ENCODE measurements around the gene GALNT2.

GALNT2 gene

GRCh38 chr1:230299191-230300006 lies 232.4 kb downstream of the GALNT2 start:
- H3K9me3 ChIP-seq (ENCODE audit: control insufficient read depth in 1 of 2, low read length in 2 of 2): no peaks in the 10 kb centered on the region
- peaks cover 14 to 20% of the 10 kb centered on the region in 2 donors for H3K4me1 ChIP-seq (ENCODE audit: control insufficient read depth in 1 of 2, insufficient read depth in 2 of 2, low read length in 2 of 2)
- H3K9ac ChIP-seq (ENCODE audit: low read depth in 1 of 2, low read length in 2 of 2): no peak overlapping the region
- H3K36me3 ChIP-seq (ENCODE audit: control insufficient read depth in 1 of 2, insufficient read depth in 2 of 2, low read length in 2 of 2): no peaks in the 10 kb centered on the region
- H3K27ac ChIP-seq (ENCODE audit: low read depth, low read length): no peak overlapping the region
- peak overlapping the region; percentile 6 to 24 for H3K4me3 ChIP-seq (ENCODE audit: low read depth in 1 of 2, low read length in 2 of 2)
- no peaks in the 10 kb centered on the region for H3K27me3 ChIP-seq (ENCODE audit: control insufficient read depth in 1 of 2, insufficient read depth in 2 of 2, low read length in 2 of 2)

DNA sequence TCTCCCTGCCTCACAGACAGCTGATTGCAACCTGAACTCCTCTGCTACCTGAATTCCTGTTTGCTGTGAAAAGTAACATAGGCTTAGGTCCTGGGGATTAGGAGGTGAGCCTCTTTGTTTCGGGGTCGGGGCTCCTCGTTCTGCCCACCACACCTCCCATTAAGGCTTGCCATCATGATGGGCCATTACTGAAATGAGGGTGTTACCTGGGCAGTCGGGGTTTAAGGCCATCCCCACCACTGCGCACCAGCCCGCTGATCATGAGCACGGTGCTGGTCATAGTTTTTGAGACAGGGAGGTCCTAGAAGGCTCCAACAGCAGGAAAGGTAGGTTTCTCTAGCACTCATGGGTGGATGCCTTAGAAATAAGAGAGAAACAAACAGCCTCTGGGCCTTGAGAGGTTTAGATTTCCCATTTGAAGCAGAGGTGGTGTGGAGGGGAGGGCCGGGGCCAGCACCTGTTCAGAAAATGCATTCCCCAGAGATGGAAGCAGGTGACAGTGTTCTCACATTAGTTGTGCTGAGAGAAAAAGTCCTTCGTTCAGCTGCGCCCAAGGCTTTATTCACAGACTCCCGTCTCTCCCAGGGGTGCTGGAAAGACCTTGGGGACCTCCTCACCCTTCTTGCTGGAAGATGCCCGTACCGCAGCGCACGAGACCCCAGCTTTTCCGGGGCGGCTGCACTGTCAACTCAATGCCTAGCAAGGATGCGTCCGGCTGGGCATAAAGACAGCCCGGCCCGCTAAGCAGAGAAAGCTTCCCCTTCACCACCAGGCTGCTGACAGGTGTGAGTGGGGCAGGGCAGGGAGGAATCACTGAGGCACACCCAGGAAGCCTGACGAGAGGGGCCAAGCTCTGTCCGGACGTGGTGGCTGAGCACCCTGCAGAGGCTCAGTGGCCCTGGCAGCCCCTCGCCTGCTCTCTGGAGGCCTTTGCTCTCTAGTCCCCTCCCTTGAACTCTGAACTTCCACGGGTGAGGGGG lies 233.6 kb downstream of the GALNT2 start:
- no peaks in the 10 kb centered on the region for H3K27me3 ChIP-seq (ENCODE audit: control insufficient read depth in 1 of 2, insufficient read depth in 2 of 2, low read length in 2 of 2)
- H3K4me1 ChIP-seq (ENCODE audit: control insufficient read depth in 1 of 2, insufficient read depth in 2 of 2, low read length in 2 of 2): peaks cover 14 to 20% of the 10 kb centered on the region in 2 donors
- H3K4me3 ChIP-seq (ENCODE audit: low read depth in 1 of 2, low read length in 2 of 2): no peak overlapping the region
- H3K27ac ChIP-seq (ENCODE audit: low read depth, low read length): no peak overlapping the region
- no peaks in the 10 kb centered on the region for H3K36me3 ChIP-seq (ENCODE audit: control insufficient read depth in 1 of 2, insufficient read depth in 2 of 2, low read length in 2 of 2)
- no peak overlapping the region for H3K9ac ChIP-seq (ENCODE audit: low read depth in 1 of 2, low read length in 2 of 2)
- no peaks in the 10 kb centered on the region for H3K9me3 ChIP-seq (ENCODE audit: control insufficient read depth in 1 of 2, low read length in 2 of 2)

DNA sequence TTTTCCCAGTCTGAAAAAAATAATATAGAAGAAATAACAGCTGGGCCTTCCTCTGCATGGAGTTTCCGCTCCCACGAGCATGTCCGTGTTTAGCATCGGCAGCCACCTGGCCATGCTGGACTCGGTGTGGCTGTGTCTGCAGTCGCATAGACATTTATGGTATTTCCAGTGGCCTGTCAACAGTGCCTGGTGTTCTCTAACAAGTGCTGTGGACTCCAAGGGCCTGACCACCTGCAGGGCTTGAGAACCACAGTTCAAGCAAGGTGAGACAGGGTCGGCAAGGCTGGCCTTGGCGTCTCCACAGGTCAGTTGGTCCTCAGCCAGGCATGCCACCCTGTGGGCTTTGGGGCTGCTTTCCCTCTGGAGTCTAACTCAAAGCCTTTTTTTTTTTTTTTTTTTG lies 234.3 kb downstream of the GALNT2 start:
- Histone ChIP-seq H3K27ac (ENCODE audit: low read depth, low read length) (no peak overlapping the region), H3K4me3 (ENCODE audit: low read depth in 1 of 2, low read length in 2 of 2) (no peak overlapping the region)

DNA sequence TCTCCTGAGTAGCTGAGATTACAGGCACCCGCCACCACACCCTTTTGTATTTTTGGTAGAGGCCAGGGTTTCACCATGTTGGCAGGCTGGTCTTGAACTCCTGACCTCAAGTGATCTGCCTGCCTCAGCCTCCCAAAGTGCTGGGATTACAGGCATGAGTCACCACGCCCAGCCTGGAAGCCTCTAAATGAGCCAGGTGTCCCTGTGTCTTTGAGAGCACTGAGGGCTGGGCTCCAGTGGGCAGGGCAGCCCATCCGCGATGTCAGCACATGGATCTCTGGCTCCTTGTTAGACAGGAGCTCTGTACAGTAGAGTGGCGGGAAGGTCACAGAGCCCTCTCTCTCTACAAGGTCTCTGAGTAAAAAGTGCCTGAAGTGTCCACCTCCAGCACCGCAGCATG lies 234.8 kb downstream of the GALNT2 start:
- Histone ChIP-seq H3K27me3 (ENCODE audit: control insufficient read depth in 1 of 2, insufficient read depth in 2 of 2, low read length in 2 of 2) (no peaks in the 10 kb centered on the region), H3K9me3 (ENCODE audit: control insufficient read depth in 1 of 2, low read length in 2 of 2) (no peaks in the 10 kb centered on the region), H3K36me3 (ENCODE audit: control insufficient read depth in 1 of 2, insufficient read depth in 2 of 2, low read length in 2 of 2) (no peaks in the 10 kb centered on the region), H3K9ac (ENCODE audit: low read depth in 1 of 2, low read length in 2 of 2) (no peak overlapping the region), H3K4me1 (ENCODE audit: control insufficient read depth in 1 of 2, insufficient read depth in 2 of 2, low read length in 2 of 2) (peaks cover 14 to 20% of the 10 kb centered on the region in 2 donors), H3K4me3 (ENCODE audit: low read depth in 1 of 2, low read length in 2 of 2) (no peak overlapping the region), H3K27ac (ENCODE audit: low read depth, low read length) (no peak overlapping the region)

More for the DNA sequence above, 234.3 kb downstream of the GALNT2 start:
- Histone ChIP-seq H3K4me1 (ENCODE audit: control insufficient read depth in 1 of 2, insufficient read depth in 2 of 2, low read length in 2 of 2) (peaks cover 14 to 20% of the 10 kb centered on the region in 2 donors), H3K9ac (ENCODE audit: low read depth in 1 of 2, low read length in 2 of 2) (no peak overlapping the region), H3K9me3 (ENCODE audit: control insufficient read depth in 1 of 2, low read length in 2 of 2) (no peaks in the 10 kb centered on the region), H3K27me3 (ENCODE audit: control insufficient read depth in 1 of 2, insufficient read depth in 2 of 2, low read length in 2 of 2) (no peaks in the 10 kb centered on the region), H3K36me3 (ENCODE audit: control insufficient read depth in 1 of 2, insufficient read depth in 2 of 2, low read length in 2 of 2) (no peaks in the 10 kb centered on the region)

DNA sequence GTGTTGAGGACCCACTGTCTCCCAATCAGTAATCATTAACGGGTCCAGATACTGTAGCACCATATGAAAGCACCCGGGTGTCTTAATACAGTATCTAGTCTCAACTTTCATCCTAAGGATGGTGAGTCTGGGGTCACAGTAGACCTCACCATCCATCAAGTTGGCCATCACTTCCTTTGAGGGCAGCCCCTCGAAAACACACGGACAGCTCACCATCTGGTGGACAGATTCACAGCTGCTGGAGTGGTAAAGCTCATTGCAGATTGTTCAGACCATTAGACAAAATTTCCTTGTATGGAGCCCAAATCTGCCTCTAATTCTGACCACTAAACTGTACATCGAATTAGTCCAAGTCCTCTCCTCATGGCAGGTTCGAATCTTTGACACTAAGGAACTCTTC lies 236.0 kb downstream of the GALNT2 start:
- no peaks in the 10 kb centered on the region for H3K27me3 ChIP-seq (ENCODE audit: control insufficient read depth in 1 of 2, insufficient read depth in 2 of 2, low read length in 2 of 2)
- H3K27ac ChIP-seq (ENCODE audit: low read depth, low read length): no peak overlapping the region
- H3K4me3 ChIP-seq (ENCODE audit: low read depth in 1 of 2, low read length in 2 of 2): no peak overlapping the region
- H3K4me1 ChIP-seq (ENCODE audit: control insufficient read depth in 1 of 2, insufficient read depth in 2 of 2, low read length in 2 of 2): peaks cover 14 to 25% of the 10 kb centered on the region in 2 donors
- no peaks in the 10 kb centered on the region for H3K36me3 ChIP-seq (ENCODE audit: control insufficient read depth in 1 of 2, insufficient read depth in 2 of 2, low read length in 2 of 2)
- H3K9me3 ChIP-seq (ENCODE audit: control insufficient read depth in 1 of 2, low read length in 2 of 2): no peaks in the 10 kb centered on the region
- no peak overlapping the region for H3K9ac ChIP-seq (ENCODE audit: low read depth in 1 of 2, low read length in 2 of 2)

GRCh38 chr1:230303822-230304221 lies 236.8 kb downstream of the GALNT2 start:
- Histone ChIP-seq H3K27me3 (ENCODE audit: control insufficient read depth in 1 of 2, insufficient read depth in 2 of 2, low read length in 2 of 2) (no peaks in the 10 kb centered on the region), H3K9me3 (ENCODE audit: control insufficient read depth in 1 of 2, low read length in 2 of 2) (no peaks in the 10 kb centered on the region), H3K4me3 (ENCODE audit: low read depth in 1 of 2, low read length in 2 of 2) (no peak overlapping the region), H3K27ac (ENCODE audit: low read depth, low read length) (no peak overlapping the region), H3K4me1 (ENCODE audit: control insufficient read depth in 1 of 2, insufficient read depth in 2 of 2, low read length in 2 of 2) (peaks cover 14 to 25% of the 10 kb centered on the region in 2 donors), H3K36me3 (ENCODE audit: control insufficient read depth in 1 of 2, insufficient read depth in 2 of 2, low read length in 2 of 2) (no peaks in the 10 kb centered on the region), H3K9ac (ENCODE audit: low read depth in 1 of 2, low read length in 2 of 2) (no peak overlapping the region)

DNA sequence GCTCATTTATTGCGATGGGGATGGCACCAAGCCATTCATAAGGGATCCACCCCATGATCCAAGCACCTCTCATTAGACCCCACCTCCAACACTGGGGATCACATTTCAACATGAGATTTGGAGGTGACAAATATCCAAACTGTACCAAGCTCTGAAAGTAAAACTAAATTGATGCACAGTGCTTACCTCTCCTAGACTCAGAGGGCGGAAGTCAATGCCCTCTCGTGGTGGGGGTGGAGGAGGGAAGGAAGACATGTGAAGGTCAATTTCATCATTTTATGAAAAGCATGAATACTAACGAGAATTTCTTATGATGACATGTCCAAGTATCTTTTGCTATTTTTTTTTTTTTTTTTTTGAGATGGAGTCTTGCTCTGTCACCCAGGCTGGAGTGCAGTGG lies 239.1 kb downstream of the GALNT2 start:
- H3K36me3 ChIP-seq (ENCODE audit: control insufficient read depth in 1 of 2, insufficient read depth in 2 of 2, low read length in 2 of 2): no peaks in the 10 kb centered on the region
- no peak overlapping the region for H3K9ac ChIP-seq (ENCODE audit: low read depth in 1 of 2, low read length in 2 of 2)
- no peak overlapping the region for H3K4me3 ChIP-seq (ENCODE audit: low read depth in 1 of 2, low read length in 2 of 2)
- no peak overlapping the region for H3K27ac ChIP-seq (ENCODE audit: low read depth, low read length)
- H3K4me1 ChIP-seq (ENCODE audit: control insufficient read depth in 1 of 2, insufficient read depth in 2 of 2, low read length in 2 of 2): peaks cover 1 to 9% of the 10 kb centered on the region in 2 donors
- peaks cover 0 to 2% of the 10 kb centered on the region in 2 donors for H3K27me3 ChIP-seq (ENCODE audit: control insufficient read depth in 1 of 2, insufficient read depth in 2 of 2, low read length in 2 of 2)
- no peaks in the 10 kb centered on the region for H3K9me3 ChIP-seq (ENCODE audit: control insufficient read depth in 1 of 2, low read length in 2 of 2)

DNA sequence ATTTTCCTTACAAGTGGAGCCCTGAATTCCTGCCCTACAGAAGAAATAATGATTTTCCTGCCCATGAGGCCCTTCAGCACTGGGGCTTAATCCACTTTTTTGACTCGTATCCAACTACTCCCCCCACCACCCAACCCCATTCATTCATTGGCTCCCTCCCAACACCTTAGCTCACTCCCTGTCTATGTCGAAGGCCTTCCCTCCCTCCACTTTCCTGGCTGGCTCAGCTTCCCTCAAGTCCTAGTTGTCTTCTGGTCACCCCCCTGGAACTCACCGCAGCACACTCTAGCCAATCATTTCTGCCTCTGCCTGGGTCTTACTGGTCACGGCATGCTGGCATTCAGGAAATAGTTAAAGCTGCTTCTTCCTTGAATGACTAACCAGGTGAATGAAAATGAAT lies 240.2 kb downstream of the GALNT2 start:
- no peak overlapping the region for H3K27ac ChIP-seq (ENCODE audit: low read depth, low read length)
- H3K9ac ChIP-seq (ENCODE audit: low read depth in 1 of 2, low read length in 2 of 2): no peak overlapping the region
- H3K27me3 ChIP-seq (ENCODE audit: control insufficient read depth in 1 of 2, insufficient read depth in 2 of 2, low read length in 2 of 2): peaks cover 0 to 3% of the 10 kb centered on the region in 2 donors
- no peak overlapping the region for H3K4me3 ChIP-seq (ENCODE audit: low read depth in 1 of 2, low read length in 2 of 2)
- no peaks in the 10 kb centered on the region for H3K36me3 ChIP-seq (ENCODE audit: control insufficient read depth in 1 of 2, insufficient read depth in 2 of 2, low read length in 2 of 2)
- peaks cover 0 to 5% of the 10 kb centered on the region in 2 donors for H3K4me1 ChIP-seq (ENCODE audit: control insufficient read depth in 1 of 2, insufficient read depth in 2 of 2, low read length in 2 of 2)
- H3K9me3 ChIP-seq (ENCODE audit: control insufficient read depth in 1 of 2, low read length in 2 of 2): no peaks in the 10 kb centered on the region

- Histone ChIP-seq H3K27me3 (ENCODE audit: control insufficient read depth in 1 of 2, insufficient read depth in 2 of 2, low read length in 2 of 2) (peaks cover 0 to 3% of the 10 kb centered on the region in 2 donors), H3K9me3 (ENCODE audit: control insufficient read depth in 1 of 2, low read length in 2 of 2) (no peaks in the 10 kb centered on the region), H3K36me3 (ENCODE audit: control insufficient read depth in 1 of 2, insufficient read depth in 2 of 2, low read length in 2 of 2) (no peaks in the 10 kb centered on the region), H3K4me3 (ENCODE audit: low read depth in 1 of 2, low read length in 2 of 2) (no peak overlapping the region), H3K27ac (ENCODE audit: low read depth, low read length) (no peak overlapping the region), H3K9ac (ENCODE audit: low read depth in 1 of 2, low read length in 2 of 2) (no peak overlapping the region), H3K4me1 (ENCODE audit: control insufficient read depth in 1 of 2, insufficient read depth in 2 of 2, low read length in 2 of 2) (peaks cover 0 to 5% of the 10 kb centered on the region in 2 donors)
Measured at GRCh38 chr1:230308039-230308438, 241.0 kb downstream of the GALNT2 start.

DNA sequence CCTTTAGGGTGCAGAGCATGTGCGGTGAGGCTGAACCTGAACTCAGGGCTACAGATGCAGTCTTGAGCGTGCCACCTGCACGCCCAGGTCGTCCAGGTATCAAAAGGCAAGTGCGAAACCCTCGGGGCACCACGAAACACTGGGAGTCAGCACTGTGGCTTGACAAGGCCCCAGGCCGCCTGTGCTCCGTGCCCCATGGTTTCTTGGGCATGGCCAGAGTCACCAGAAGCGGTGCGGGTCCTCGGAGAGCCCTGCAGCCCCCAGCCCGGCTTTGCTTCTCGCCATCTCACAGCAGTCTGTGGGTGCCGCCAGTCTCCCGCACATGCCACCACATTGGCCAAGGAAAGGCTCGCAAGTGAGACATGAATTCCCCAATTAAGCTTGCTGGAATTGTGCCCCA lies 241.8 kb downstream of the GALNT2 start:
- H3K9me3 ChIP-seq (ENCODE audit: control insufficient read depth in 1 of 2, low read length in 2 of 2): no peaks in the 10 kb centered on the region
- H3K27ac ChIP-seq (ENCODE audit: low read depth, low read length): no peak overlapping the region
- peaks cover 0 to 3% of the 10 kb centered on the region in 2 donors for H3K27me3 ChIP-seq (ENCODE audit: control insufficient read depth in 1 of 2, insufficient read depth in 2 of 2, low read length in 2 of 2)
- no peak overlapping the region for H3K4me3 ChIP-seq (ENCODE audit: low read depth in 1 of 2, low read length in 2 of 2)
- no peaks in the 10 kb centered on the region for H3K36me3 ChIP-seq (ENCODE audit: control insufficient read depth in 1 of 2, insufficient read depth in 2 of 2, low read length in 2 of 2)
- peaks cover 0 to 5% of the 10 kb centered on the region in 2 donors for H3K4me1 ChIP-seq (ENCODE audit: control insufficient read depth in 1 of 2, insufficient read depth in 2 of 2, low read length in 2 of 2)
- H3K9ac ChIP-seq (ENCODE audit: low read depth in 1 of 2, low read length in 2 of 2): no peak overlapping the region
